Type B pancreatic cell (in vitro differentiated cells): ENCODE measurements around the gene CYP39A1. TPM values are rescaled to one million over a fixed set of nuclear protein-coding genes. Genes with fewer than 3 reads are reported as not detected.

Experiments used
- DNase-seq: peaks from one replicate; pipeline ENCODE4 v3.0.0; 2021; ENCODE audit warnings: mixed read lengths; ENCODE audit not compliant: unreplicated experiment; ENCODE audit errors: extremely low spot score
- H3K27ac Mint-ChIP-seq: 2 replicates; pipeline ENCODE4 v1.8.0; 2021; ENCODE audit warnings: mild to moderate bottlenecking, mixed read lengths
- H3K27me3 Mint-ChIP-seq: 2 replicates; pipeline ENCODE4 v1.8.0; 2021; ENCODE audit warnings: mixed read lengths
- H3K36me3 Mint-ChIP-seq: 2 replicates; pipeline ENCODE4 v1.8.0; 2021; ENCODE audit warnings: mixed read lengths
- H3K4me1 Mint-ChIP-seq: one replicate; pipeline ENCODE4 v1.8.0; 2021; ENCODE audit warnings: mixed read lengths; ENCODE audit not compliant: unreplicated experiment
- H3K4me3 Mint-ChIP-seq: 2 replicates; pipeline ENCODE4 v1.8.0; 2021; ENCODE audit warnings: mild to moderate bottlenecking, mixed read lengths
- H3K9me3 Mint-ChIP-seq: 2 replicates; pipeline ENCODE4 v1.8.0; 2021; ENCODE audit warnings: mixed read lengths
- total RNA-seq: library from RNA; stranded (reverse); gene quantifications from 2 replicates; pipeline ENCODE4 v1.2.1, GENCODE V29; 2021; ENCODE audit warnings: low replicate concordance
- TF ChIP-seq, protein P1 (sequence below): fragments of 200-600 bp; sonication (generic); conservative IDR thresholded peaks from 2 replicates; pipeline ENCODE4 v1.5.0; 2021; ENCODE audit warnings: antibody characterized with exemption, mild to moderate bottlenecking

CYP39A1 gene
- total RNA-seq, 1 donor from 2014 or later: 6.7 TPM

DNA sequence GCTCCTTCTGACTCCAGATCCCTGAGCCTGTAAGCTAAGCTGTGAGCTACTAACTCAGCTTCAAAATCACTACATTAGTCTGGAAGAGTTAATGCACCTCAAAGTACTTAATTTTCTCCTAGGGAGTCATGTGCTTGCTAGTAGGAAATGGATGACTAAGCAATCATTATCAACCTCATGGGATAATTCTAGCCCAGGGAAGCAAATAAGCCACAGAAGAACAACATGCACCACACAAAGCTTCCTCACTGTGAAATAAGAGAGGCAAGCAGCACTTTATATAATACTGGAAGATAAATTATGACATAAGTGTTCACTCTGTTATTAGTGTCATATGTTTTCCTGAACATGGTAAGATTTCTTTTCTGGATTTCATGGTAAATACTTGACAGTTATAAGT is 103.5 kb downstream of the CYP39A1 start:
- peaks cover 3% of the 10 kb centered on the region for H3K9me3 Mint-ChIP-seq
- TF ChIP-seq, protein P1, sequence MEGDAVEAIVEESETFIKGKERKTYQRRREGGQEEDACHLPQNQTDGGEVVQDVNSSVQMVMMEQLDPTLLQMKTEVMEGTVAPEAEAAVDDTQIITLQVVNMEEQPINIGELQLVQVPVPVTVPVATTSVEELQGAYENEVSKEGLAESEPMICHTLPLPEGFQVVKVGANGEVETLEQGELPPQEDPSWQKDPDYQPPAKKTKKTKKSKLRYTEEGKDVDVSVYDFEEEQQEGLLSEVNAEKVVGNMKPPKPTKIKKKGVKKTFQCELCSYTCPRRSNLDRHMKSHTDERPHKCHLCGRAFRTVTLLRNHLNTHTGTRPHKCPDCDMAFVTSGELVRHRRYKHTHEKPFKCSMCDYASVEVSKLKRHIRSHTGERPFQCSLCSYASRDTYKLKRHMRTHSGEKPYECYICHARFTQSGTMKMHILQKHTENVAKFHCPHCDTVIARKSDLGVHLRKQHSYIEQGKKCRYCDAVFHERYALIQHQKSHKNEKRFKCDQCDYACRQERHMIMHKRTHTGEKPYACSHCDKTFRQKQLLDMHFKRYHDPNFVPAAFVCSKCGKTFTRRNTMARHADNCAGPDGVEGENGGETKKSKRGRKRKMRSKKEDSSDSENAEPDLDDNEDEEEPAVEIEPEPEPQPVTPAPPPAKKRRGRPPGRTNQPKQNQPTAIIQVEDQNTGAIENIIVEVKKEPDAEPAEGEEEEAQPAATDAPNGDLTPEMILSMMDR: no peak
- no peak for DNase-seq
- H3K4me1 Mint-ChIP-seq: no peaks in the 10 kb centered on the region
- no peaks in the 10 kb centered on the region for H3K27me3 Mint-ChIP-seq
- H3K36me3 Mint-ChIP-seq: peaks cover 3% of the 10 kb centered on the region
- H3K27ac Mint-ChIP-seq: no peak overlapping the region
- no peak overlapping the region for H3K4me3 Mint-ChIP-seq

DNA sequence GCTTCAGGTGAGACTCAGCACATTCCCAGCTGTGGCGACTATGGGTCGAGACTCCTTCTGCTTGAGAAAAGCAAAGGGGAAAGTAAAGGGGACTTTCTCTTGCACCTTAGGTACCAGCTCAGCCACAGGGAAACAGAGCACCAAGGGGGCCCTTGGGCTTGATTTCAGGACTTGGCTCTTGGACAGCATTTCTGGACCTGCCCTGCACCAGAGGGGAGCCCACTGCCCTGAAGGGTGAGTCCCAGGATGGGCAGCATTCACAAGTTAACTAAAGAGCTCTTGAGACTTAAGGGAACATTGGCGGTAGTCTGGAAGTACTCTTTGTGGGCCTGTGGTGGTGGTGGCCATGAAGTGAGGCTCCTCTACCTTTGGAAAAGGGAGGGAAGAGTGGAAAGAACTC is 111.1 kb downstream of the CYP39A1 start:
- Mint-ChIP-seq H3K4me3 (no peak overlapping the region), H3K27me3 (no peaks in the 10 kb centered on the region), H3K9me3 (peaks cover 8% of the 10 kb centered on the region), H3K36me3 (peaks cover 3% of the 10 kb centered on the region), H3K27ac (no peak overlapping the region), H3K4me1 (no peaks in the 10 kb centered on the region)
- DNase-seq: no peak
- TF ChIP-seq, protein P1: no peak

DNA sequence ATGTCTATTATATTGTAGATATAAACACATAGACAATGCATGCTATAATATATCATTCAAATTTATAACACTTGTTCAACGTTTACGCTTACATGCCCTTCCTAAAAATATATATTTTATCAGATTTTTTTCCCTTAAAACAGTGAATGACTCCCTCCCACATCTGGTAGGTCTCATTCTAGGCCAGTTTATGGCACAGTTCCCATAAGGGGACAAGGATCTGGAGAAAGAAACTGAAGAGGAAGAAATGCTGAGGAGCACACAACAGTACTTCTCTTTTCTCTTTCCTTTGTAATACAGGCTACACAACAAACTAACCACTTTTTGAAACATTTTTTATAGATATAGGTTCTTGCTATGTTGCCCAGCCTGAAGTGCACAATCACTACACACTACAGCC is 112.8 kb downstream of the CYP39A1 start:
- TF ChIP-seq, protein P1: no peak
- no peaks in the 10 kb centered on the region for H3K36me3 Mint-ChIP-seq
- H3K4me3 Mint-ChIP-seq: no peak overlapping the region
- DNase-seq: no peak
- H3K27ac Mint-ChIP-seq: no peak overlapping the region
- no peaks in the 10 kb centered on the region for H3K27me3 Mint-ChIP-seq
- peaks cover 8% of the 10 kb centered on the region for H3K9me3 Mint-ChIP-seq
- H3K4me1 Mint-ChIP-seq: no peaks in the 10 kb centered on the region

DNA sequence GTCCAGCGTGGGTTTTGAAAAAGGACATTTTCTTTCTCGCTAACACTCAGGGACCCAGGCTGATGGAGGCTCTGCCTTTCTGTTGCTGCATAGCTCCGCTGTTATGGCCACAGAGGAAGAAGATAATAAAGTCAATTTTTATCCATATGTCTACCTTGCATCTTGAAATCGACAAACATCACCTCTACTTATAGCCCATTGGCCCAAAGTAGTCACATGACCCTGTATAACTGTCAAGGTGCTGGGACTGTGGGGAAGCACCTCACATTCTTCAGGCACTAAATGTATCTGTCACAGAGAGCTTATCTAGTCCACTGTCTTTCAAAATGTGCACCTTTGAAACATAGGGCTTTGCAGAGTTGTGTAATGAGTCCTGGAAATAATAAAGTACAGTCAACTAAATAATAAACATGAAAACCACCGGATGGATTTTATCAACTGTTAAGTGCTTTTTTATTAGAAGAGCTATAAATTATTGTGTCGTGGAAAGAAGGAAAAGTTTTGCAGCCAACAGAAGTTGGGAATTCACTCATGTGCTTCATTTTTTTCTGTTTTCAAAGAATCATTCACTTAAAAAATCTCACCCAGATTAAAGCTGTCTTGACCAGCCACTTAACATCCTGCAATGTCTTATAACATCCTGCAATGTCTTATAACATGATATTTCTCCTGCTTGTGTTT is 113.7 kb downstream of the CYP39A1 start:
- no peaks in the 10 kb centered on the region for H3K4me1 Mint-ChIP-seq
- H3K27ac Mint-ChIP-seq: no peak overlapping the region
- H3K27me3 Mint-ChIP-seq: no peaks in the 10 kb centered on the region
- H3K9me3 Mint-ChIP-seq: peaks cover 4% of the 10 kb centered on the region
- no peak overlapping the region for H3K4me3 Mint-ChIP-seq
- no peak for DNase-seq
- no peaks in the 10 kb centered on the region for H3K36me3 Mint-ChIP-seq
- TF ChIP-seq, protein P1: no peak

DNA sequence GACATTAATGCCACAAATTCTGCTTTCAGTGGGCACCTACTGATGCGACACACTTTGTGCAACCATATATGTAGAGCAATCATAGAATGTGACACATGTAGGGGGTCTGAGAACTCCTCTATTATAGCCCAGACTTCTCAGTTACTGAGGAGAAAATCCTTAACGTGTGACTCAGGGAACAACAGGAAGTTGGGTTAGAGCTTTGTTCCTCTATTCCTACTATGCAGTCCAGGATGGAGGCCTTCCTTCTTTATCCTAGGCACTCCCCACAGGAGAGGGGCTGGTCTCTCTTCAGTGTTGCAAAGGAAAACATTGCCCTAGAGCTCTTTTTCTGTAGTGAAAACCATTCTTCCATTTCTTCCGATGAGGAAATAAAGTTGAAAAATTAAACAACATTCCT is 121.7 kb downstream of the CYP39A1 start:
- Mint-ChIP-seq H3K27ac (no peak overlapping the region), H3K27me3 (no peaks in the 10 kb centered on the region), H3K9me3 (no peaks in the 10 kb centered on the region), H3K36me3 (no peaks in the 10 kb centered on the region), H3K4me1 (no peaks in the 10 kb centered on the region), H3K4me3 (no peak overlapping the region)
- TF ChIP-seq, protein P1: no peak
- no peak for DNase-seq
